ENCODE measurements around the gene GPR89A.
"Not testable (repeated sequence)": the region's sequence is repeated elsewhere in the genome, so short reads cannot be mapped to it uniquely, and the experiment has no call there.

GPR89A gene

GRCh38 chr1:145607833-145608733 lies at the start of gene GPR89A:
GPR89A (plus strand) TSS chr1:145607988; CDS start chr1:145608134, 146 bp downstream.
- not testable (repeated sequence) for DNase-seq

GRCh38 chr1:145586820-145587219 lies 21.0 kb upstream of the GPR89A start:
- DNase-seq: not testable (repeated sequence)

GRCh38 chr1:145590806-145591205 lies 17.0 kb upstream of the GPR89A start:
- not testable (repeated sequence) for DNase-seq

GRCh38 chr1:145592347-145592746 lies 15.4 kb upstream of the GPR89A start:
- DNase-seq: not testable (repeated sequence)

- DNase-seq: not testable (repeated sequence)
Observed at GRCh38 chr1:145595421-145595820, 12.4 kb upstream of the GPR89A start.

- not testable (repeated sequence) for DNase-seq
Observed at GRCh38 chr1:145596236-145596635, 11.6 kb upstream of the GPR89A start.

- DNase-seq: not testable (repeated sequence)
Observed at GRCh38 chr1:145599426-145599825, 8.4 kb upstream of the GPR89A start.

- no peak for DNase-seq
Observed at GRCh38 chr1:145601593-145601992, 6.2 kb upstream of the GPR89A start.

GRCh38 chr1:145606840-145607239 lies 948 bp upstream of the GPR89A start:
- DNase-seq: not testable (repeated sequence)

- DNase-seq: not testable (repeated sequence)
Observed at GRCh38 chr1:145607289-145607688, 499 bp upstream of the GPR89A start.

- DNase-seq: not testable (repeated sequence)
Observed at GRCh38 chr1:145610744-145611143, 3.0 kb downstream of the GPR89A start.

GRCh38 chr1:145620073-145620472 lies 12.3 kb downstream of the GPR89A start:
- not testable (repeated sequence) for DNase-seq

- not testable (repeated sequence) for DNase-seq
Observed at GRCh38 chr1:145622177-145622576, 14.4 kb downstream of the GPR89A start.

- not testable (repeated sequence) for DNase-seq
Observed at GRCh38 chr1:145636237-145636636, 28.4 kb downstream of the GPR89A start.

- not testable (repeated sequence) for DNase-seq
Observed at GRCh38 chr1:145641886-145642285, 34.1 kb downstream of the GPR89A start.

GRCh38 chr1:145643990-145644389 lies 36.2 kb downstream of the GPR89A start:
- not testable (repeated sequence) for DNase-seq

- DNase-seq: not testable (repeated sequence)
Observed at GRCh38 chr1:145656245-145656943, 48.6 kb downstream of the GPR89A start.

- DNase-seq: not testable (repeated sequence)
Observed at GRCh38 chr1:145662502-145662901, 54.7 kb downstream of the GPR89A start.

- DNase-seq: not testable (repeated sequence)
Observed at GRCh38 chr1:145665015-145665414, 57.2 kb downstream of the GPR89A start.

GRCh38 chr1:145670995-145671745 lies 63.4 kb downstream of the GPR89A start:
- not testable (repeated sequence) for DNase-seq

- DNase-seq: not testable (repeated sequence)
Observed at GRCh38 chr1:145673217-145673616, 65.4 kb downstream of the GPR89A start.

GRCh38 chr1:145684858-145685257 lies 77.1 kb downstream of the GPR89A start:
- DNase-seq: not testable (repeated sequence)

GRCh38 chr1:145686078-145686477 lies 78.3 kb downstream of the GPR89A start:
- not testable (repeated sequence) for DNase-seq
